PC-3 (cell line): ENCODE measurements around the gene PHEX. TPM values are rescaled to one million over a fixed set of nuclear protein-coding genes. Genes with fewer than 3 reads are reported as not detected.

ENCODE experiments used
- ATAC-seq: fragments of 200-7000 bp; cut with Tn5 transposase; 2 replicates; pipeline ENCODE4 v1.9.1; 2020; ENCODE audit warnings: mild to moderate bottlenecking, moderate library complexity
- BruUV-seq: library from RNA; stranded (reverse); fragments of 400-500 nt; replicated peaks from 2 replicates; lab custom pipeline; 2021; lab: Mats Ljungman, UMichigan
- CTCF ChIA-PET: fragments of 300-600 bp; sonication (Branson Sonifier 250); formaldehyde crosslinking; loops from one replicate; lab custom pipeline; 2022; ENCODE audit warnings: antibody characterized with exemption; lab: Charles Lee
- POLR2A ChIA-PET: fragments of 300-600 bp; sonication (Branson Sonifier 250); formaldehyde crosslinking; loops from one replicate; lab custom pipeline; 2022; ENCODE audit warnings: antibody characterized with exemption; ENCODE audit not compliant: unreplicated experiment; lab: Charles Lee
- DNase-seq: peaks from one replicate; pipeline ENCODE4 v3.0.0-alpha.2; 2015
- H2AFZ ChIP-seq: fragments of 300-600 bp; sonication (generic); 2 replicates; pipeline ENCODE4 v1.6.0; 2016; ENCODE audit warnings: antibody characterized with exemption, low read length
- H3F3A ChIP-seq: fragments of 300-600 bp; sonication (generic); one replicate; pipeline ENCODE4 v1.6.0; 2017; ENCODE audit warnings: antibody characterized with exemption, low read length, control low read depth, mild to moderate bottlenecking; ENCODE audit not compliant: unreplicated experiment
- H3K27ac ChIP-seq: fragments of 300-600 bp; sonication (generic); 2 replicates; pipeline ENCODE4 v1.5.1; 2016; ENCODE audit warnings: mild to moderate bottlenecking, low read length
- H3K27me3 ChIP-seq: fragments of 300-600 bp; sonication (generic); 2 replicates; pipeline ENCODE4 v1.6.1; 2016; ENCODE audit warnings: low read length, mixed read lengths
- H3K36me3 ChIP-seq: fragments of 300-600 bp; sonication (generic); 2 replicates; pipeline ENCODE4 v1.6.1; 2016; ENCODE audit warnings: low read depth, mixed run types, low read length, mixed read lengths
- H3K4me1 ChIP-seq: fragments of 300-600 bp; sonication (generic); 2 replicates; pipeline ENCODE4 v1.5.1; 2016; ENCODE audit warnings: low read length; ENCODE audit not compliant: insufficient read depth
- H3K4me2 ChIP-seq: fragments of 300-600 bp; sonication (generic); 2 replicates; pipeline ENCODE4 v1.6.0; 2016; ENCODE audit warnings: low read length
- H3K4me3 ChIP-seq: fragments of 300-600 bp; sonication (generic); 2 replicates; pipeline ENCODE4 v1.5.1; 2016; ENCODE audit warnings: mild to moderate bottlenecking, low read length, mixed read lengths
- H3K79me2 ChIP-seq: fragments of 300-600 bp; sonication (generic); 2 replicates; pipeline ENCODE4 v1.6.1; 2017; ENCODE audit warnings: low read length, mixed read lengths
- H3K9ac ChIP-seq: fragments of 300-600 bp; sonication (generic); 2 replicates; pipeline ENCODE4 v1.6.0; 2016; ENCODE audit warnings: mild to moderate bottlenecking, low read length
- H3K9me2 ChIP-seq: fragments of 300-600 bp; sonication (generic); replicated peaks from 2 replicates; pipeline ENCODE4 v1.6.1; 2016; ENCODE audit warnings: mixed run types, low read length, mixed read lengths
- H3K9me3 ChIP-seq: fragments of 300-600 bp; sonication (generic); 2 replicates; pipeline ENCODE4 v1.6.1; 2016; ENCODE audit warnings: low read length, mixed read lengths
- H4K20me1 ChIP-seq: fragments of 300-600 bp; sonication (generic); 2 replicates; pipeline ENCODE4 v1.6.1; 2016; ENCODE audit warnings: low read length, mixed read lengths
- CTCF ChIP-seq: fragments of 300-600 bp; sonication (generic); conservative IDR thresholded peaks from 2 replicates; pipeline ENCODE4 v1.5.1; 2017; ENCODE audit warnings: antibody characterized with exemption, low read depth, mild to moderate bottlenecking, low read length
- EZH2 ChIP-seq: fragments of 300-600 bp; sonication (generic); IDR thresholded peaks from one replicate; pipeline ENCODE4 v1.6.1; 2017; ENCODE audit warnings: antibody characterized with exemption, mild to moderate bottlenecking, low read length; ENCODE audit not compliant: unreplicated experiment
- EZH2phosphoT487 ChIP-seq: fragments of 300-600 bp; sonication (generic); IDR thresholded peaks from 2 replicates; pipeline ENCODE4 v1.6.1; 2018; ENCODE audit warnings: mild to moderate bottlenecking, antibody characterized with exemption, low read length, borderline replicate concordance
- intact Hi-C: fragments of 100-400 bp; cut with micrococcal nuclease; formaldehyde crosslinking; loops from 2 replicates; pipeline ENCODE4 v1.9.0; 2023
- total RNA-seq: library from RNA; depleted of rRNA; stranded (reverse); fragments of >200 nt; gene quantifications from 2 replicates; pipeline ENCODE4 v1.2.3, GENCODE V29; 2014

Gene PHEX
- total RNA-seq, 1 experiment from 2014 or later = 0.62 TPM

GRCh38 chrX:22135994-22136684 lies 104.0 kb downstream of the PHEX start:
- ChIA-PET POLR2A (interaction anchor here (0.6 kb wide), 4 partner anchors 29 to 1417 kb away, joined by 4 to 24 read pairs (median 6); no protein-coding TSS in a partner anchor), CTCF (interaction anchor here (0.6 to 1.4 kb wide), 7 partner anchors 8 to 843 kb away, joined by 3 to 10 read pairs (median 4); no protein-coding TSS in a partner anchor)
- no TSS peak for BruUV-seq
- Histone ChIP-seq H3K27me3 (no peaks in the 10 kb centered on the region), H3K79me2 (no peaks in the 10 kb centered on the region), H3K9me3 (no peaks in the 10 kb centered on the region), H3K36me3 (no peaks in the 10 kb centered on the region), H2AFZ (peak overlapping the region; percentile 78), H3K27ac (peak overlapping the region; percentile 97), H3K4me2 (peak overlapping the region; percentile 87), H4K20me1 (no peaks in the 10 kb centered on the region), H3K4me3 (peak overlapping the region; percentile 50; the same call in 1 of the 2 replicates), H3K9me2 (no peaks in the 10 kb centered on the region), H3K9ac (peak overlapping the region; percentile 73), H3K4me1 (peaks cover 29% of the 10 kb centered on the region), H3F3A (no peaks in the 10 kb centered on the region)
- intact Hi-C loops = loop anchor here (1.0 to 10.0 kb wide), 7 partner anchors 57 to 1416 kb away; no protein-coding TSS in a partner anchor
- ATAC-seq (peak; percentile 70), DNase-seq (peak; percentile 83)
- TF ChIP-seq EZH2phosphoT487 = no peak
- peak; percentile 82 for TF ChIP-seq CTCF

GRCh38 chrX:22136711-22137110 lies 104.6 kb downstream of the PHEX start:
- BruUV-seq = TSS peak; percentile 84
- H3K36me3 ChIP-seq = no peaks in the 10 kb centered on the region
- no peaks in the 10 kb centered on the region for H3K9me3 ChIP-seq
- ATAC-seq = no peak
- H3K4me2 ChIP-seq = peak overlapping the region; percentile 87
- no peaks in the 10 kb centered on the region for H3K9me2 ChIP-seq
- no peaks in the 10 kb centered on the region for H3K79me2 ChIP-seq
- peak overlapping the region; percentile 73 for H3K9ac ChIP-seq
- H3K4me1 ChIP-seq = peaks cover 29% of the 10 kb centered on the region
- H3K4me3 ChIP-seq = peak overlapping the region; percentile 50; the same call in 1 of the 2 replicates
- no peak for DNase-seq
- ChIA-PET CTCF (interaction anchor here (0.6 to 1.4 kb wide), 2 partner anchors 9 to 611 kb away, joined by 3 to 4 read pairs; no protein-coding TSS in a partner anchor), POLR2A (interaction anchor here (0.6 kb wide), 2 partner anchors 57 to 1417 kb away, joined by 4 to 8 read pairs; no protein-coding TSS in a partner anchor)
- H2AFZ ChIP-seq = peak overlapping the region; percentile 78
- no peaks in the 10 kb centered on the region for H4K20me1 ChIP-seq
- peak overlapping the region; percentile 97 for H3K27ac ChIP-seq
- intact Hi-C loops = loop anchor here (1.0 to 10.0 kb wide), 7 partner anchors 56 to 1416 kb away; no protein-coding TSS in a partner anchor
- TF ChIP-seq CTCF = no peak
- no peak for TF ChIP-seq EZH2
- no peak for TF ChIP-seq EZH2phosphoT487
- H3F3A ChIP-seq = no peaks in the 10 kb centered on the region
- no peaks in the 10 kb centered on the region for H3K27me3 ChIP-seq
